ENCODE measurements around the gene PMM1.
"Not testable (repeated sequence)": the region's sequence is repeated elsewhere in the genome, so short reads cannot be mapped to it uniquely, and the experiment has no call there.

Gene PMM1

DNA sequence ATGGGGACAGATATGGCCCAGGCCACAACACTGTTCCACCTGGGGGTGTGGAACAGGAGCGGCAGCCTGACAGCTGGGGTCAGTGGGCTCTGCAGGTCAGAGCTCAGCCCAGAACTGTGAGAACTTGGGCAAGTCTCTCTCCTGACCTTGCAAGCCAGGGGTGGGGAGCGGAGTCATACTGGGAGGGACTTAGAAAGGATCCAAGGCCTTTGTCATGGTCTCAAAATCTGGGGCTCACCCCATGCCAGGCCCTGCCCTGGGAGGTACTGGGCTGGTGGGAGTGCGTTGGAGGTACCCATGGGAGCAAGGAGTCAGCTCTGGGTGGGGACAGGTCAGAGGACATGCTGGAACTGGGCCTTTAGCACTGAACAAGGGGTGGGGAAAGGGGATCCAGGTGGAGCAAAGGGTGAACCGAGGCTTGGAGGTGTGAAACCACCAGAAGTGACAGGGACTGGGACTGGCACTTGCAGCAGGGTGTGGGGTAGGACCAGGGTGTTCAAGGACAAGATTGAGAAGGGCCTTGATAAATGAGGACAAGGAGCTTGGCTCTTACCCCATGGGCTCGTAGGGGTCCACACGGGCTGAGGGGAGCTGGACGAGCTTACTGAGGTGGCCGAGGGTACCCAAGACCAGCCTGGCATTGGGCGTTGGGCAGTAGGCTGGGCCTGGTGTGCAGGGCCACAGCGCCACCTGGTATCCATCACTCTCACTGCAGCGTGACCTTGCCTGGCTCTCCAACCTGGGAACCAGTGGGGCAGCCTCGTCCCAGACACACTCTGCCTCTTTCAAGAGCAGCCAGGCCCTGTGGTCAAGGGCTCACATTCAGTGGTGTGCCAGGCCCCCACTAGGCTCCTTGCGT is 7.4 kb upstream of the PMM1 start:
- DNase-seq (ENCODE audit: low read depth in 2 of 2), result no peak

DNA sequence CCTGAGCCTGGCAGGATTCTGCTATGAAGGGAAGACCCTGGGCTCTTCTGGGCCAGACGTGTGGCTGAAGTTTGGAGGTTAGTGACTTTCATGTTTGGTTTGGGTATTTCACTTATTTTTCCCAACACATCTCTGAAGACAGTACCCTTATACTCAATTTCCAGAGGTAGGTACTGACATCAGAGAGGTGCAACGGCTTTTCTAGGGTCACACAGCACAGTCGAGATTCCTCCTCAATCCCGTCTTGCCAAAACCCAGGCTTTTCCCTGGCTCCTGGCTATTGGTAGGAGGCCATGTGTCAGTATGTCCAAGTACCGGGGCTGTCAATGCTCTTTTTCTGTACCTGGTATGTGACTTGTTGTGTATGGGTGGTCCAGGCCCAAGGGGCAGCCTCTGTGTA is 6.1 kb upstream of the PMM1 start:
- no peak for DNase-seq (ENCODE audit: low read depth in 2 of 2)

DNA sequence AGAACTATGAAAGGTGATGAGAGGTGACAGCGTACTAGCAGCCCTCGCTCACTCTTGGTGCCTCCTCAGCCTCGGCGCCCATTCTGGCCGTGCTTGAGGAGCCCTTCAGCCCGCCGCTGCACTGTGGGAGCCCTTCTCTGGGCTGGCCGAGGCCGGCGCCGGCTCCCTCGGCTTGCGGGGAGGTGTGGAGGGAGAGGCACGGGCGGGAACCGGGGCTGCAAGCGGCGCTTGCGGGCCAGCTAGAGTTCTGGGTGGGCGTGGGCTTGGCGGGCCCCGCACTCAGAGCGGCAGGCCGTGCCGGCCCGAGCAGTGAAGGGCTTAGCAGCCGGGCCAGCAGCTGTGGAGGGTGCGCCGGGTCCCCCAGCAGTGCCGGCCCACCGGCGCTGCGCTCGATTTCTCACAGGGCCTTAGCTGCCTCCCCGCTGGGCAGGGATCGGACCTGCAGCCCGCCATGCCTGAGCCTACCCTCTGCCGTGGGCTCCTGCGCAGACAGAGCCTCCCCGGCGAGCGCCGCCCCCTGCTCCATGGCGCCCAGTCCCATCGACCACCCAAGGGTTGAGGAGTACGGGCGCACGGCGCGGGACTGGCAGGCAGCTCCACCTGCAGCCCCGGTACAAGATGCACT is 3.8 kb upstream of the PMM1 start:
- DNase-seq (ENCODE audit: low read depth in 2 of 2), result not testable (repeated sequence)

DNA sequence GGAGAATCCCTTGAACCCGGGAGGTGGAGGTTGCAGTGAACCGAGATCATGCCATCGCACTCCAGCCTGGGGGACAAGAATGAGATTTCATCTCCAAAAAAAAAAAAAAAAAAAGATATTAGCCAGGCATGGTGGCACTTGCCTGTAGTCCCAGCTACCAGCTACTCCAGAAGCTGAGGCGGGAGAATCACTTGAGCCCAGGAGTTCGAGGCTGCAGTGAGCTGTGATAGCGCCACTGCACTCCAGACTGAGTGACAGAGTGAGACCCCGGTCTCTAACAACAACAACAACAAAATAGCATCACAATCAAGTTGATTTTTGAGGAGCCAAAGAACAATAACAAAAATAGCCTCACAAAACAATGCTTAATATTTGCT is 2.3 kb downstream of the PMM1 start:
- DNase-seq (ENCODE audit: low read depth in 2 of 2), result no peak

DNA sequence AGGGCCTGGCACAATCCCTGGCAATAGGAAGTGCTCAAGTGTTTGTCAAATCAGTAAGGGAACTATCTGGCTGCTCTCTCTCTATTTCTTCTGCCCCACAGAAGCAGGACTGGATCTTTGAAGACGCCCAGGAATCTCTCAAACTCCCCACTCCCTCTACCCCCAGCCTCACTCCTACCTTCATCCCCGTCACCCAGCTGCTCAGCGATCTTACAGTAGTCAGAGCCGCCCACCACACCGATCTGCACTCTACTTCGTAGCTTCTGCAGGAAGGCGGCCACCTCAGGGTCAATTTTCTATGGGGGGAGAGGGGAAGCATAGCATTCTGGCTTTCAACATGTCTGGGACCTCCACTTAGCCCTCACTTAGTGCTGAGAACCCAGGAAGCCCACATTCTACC is 3.7 kb downstream of the PMM1 start:
- no peak for DNase-seq (ENCODE audit: low read depth in 2 of 2)

DNA sequence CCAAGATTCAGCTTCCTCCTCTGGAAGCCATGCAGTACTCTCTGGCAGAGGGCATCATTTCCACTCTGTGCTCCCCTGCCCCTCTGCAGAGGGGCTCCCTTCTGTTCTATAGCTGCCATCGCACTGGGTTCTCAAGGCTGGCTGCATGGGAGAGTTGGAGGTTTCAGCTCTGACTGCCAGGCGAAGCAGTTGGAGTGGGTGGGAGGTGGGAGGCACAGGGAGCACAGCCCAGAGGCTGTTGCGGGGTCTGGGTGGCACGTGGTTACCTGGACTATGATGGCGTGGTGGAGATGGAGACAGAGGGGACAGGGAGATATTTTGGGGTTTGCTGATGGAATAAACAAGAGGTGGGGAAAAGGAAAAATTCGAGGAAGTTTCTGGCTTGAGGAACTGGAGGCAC is 4.8 kb downstream of the PMM1 start:
- DNase-seq (ENCODE audit: low read depth in 2 of 2), result no peak

DNA sequence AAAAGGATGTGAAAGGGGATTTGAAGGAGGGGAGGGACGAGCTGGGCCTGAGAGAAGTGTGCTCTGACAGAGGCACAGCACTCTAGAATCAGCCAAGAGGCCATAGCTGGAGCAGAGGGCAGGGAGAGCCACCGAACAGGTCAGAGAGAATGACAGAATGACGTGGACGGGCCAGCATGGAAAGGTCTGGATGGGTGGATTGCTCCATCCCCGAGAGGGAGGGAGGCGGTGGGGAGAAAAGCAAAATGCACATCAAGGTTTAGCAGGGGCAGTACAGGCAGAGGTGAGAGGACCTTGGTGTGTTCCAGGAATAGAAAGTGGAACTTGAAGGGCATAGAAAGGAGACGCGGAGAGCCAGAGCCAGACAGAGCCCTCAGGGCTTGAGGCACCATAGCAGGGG is 6.9 kb downstream of the PMM1 start:
- DNase-seq (ENCODE audit: low read depth in 2 of 2), result no peak

DNA sequence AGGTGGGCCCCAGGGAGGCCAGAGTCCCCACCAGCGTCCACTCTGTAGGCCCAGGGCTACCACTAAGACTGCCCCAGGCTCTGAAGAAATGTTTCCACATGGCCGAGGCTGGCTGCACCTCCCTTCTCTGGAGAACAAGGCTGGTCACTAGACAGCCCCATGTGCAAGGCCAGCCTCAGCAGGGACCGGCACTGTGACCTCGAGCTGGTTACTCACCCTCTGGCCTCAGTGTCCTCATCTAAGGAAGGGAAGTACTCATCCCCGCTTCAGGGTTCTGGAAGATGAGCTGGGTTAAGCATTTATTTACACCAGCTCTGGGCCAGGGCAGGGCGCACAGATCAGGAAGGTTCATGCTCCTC is 9.7 kb downstream of the PMM1 start:
- no peak for DNase-seq (ENCODE audit: low read depth in 2 of 2)

DNA sequence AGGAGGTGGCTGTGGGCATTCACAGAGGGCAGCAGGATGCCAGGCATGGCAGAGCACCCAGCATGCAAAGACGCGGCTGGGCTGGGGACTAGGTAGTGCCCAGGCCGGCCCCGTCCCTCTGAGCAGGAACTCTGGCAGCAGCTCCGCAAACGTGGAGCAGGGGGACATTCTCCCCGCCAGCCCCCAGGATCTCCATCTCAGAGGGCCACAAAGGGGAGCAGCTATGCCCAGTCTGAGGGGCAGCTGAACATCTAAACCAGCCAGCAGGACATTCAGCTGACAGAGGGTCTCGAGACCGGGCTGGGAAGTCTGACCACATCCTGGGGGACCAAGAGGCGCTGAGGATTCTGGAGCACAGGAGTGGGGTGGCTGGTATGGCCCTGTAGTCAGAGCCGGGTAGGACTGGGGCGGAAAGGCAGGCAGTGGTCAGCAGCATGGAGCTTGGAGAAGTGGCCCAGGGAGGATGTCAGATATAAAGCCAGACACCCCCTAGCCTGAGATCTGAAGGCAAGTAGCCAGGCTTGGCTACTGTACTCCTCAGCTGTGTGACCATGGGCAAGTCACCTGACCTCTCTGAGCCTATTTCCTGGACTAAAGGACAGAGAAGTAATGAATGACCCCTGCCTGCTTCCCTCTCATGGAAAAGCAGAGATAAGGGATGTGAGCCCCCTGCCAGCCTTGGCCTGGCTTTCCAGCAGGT is 10.2 kb downstream of the PMM1 start:
- no peak for DNase-seq (ENCODE audit: low read depth in 2 of 2)

DNA sequence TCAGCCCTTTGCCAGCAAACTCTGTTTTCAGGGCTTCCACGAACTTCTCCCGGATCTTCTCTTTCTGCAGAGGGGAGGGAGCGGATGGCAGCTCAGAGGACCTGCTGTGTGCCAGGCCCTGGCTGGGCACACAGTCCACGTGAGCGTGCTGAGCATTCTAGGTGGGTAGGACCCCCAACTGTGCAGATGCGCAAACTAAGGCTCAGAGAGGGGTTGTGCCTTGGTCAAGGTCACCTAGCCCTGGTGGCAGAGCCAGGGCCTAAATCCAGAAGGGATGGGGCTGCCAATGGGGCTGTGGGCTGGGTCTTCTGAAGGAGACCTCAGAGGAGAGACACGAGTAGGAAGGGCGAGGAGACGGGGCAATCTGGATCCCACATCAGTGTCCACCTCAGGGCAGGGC is 10.8 kb downstream of the PMM1 start:
- DNase-seq (ENCODE audit: low read depth in 2 of 2), result no peak

DNA sequence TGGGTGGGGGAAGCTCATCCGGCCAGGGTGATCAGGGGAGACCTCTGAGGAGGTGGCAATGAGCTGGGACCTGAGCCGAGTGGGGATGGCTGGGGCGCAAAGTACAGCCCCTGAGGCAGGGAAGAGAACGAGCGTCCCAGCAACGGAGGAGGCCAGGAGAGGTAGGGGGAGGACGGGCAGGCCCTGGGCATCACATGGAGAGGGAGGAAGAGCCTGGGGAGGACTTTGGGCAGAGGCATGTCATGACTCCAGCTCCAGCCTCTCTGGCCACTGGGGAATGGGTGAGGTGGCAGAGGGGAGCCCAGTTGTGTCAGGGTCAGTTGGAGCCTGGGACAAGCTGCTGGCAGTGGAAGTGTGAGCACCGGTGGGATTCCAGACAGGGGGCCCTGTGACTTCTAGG is 11.5 kb downstream of the PMM1 start:
- DNase-seq (ENCODE audit: low read depth in 2 of 2), result no peak

DNA sequence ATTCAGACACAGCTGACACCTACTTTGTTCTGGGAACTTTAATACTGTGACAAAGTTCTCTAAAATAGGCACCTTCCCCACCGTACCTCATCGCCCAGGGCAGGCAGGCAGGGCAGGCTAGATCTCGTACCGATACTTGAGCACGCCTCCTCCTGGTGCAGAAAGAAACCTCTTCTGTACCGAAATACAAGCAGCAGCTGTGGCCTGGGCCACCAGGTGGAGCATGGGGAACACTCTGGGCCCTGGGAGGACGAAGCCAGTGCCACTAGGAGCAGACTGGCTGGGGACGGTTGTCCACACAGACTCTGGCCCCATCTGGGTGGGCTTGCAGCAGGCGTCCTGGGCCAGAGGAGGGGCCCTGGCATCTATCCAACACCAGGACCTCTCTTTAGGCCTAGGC is 12.8 kb downstream of the PMM1 start:
- DNase-seq (ENCODE audit: low read depth in 2 of 2), result no peak

DNA sequence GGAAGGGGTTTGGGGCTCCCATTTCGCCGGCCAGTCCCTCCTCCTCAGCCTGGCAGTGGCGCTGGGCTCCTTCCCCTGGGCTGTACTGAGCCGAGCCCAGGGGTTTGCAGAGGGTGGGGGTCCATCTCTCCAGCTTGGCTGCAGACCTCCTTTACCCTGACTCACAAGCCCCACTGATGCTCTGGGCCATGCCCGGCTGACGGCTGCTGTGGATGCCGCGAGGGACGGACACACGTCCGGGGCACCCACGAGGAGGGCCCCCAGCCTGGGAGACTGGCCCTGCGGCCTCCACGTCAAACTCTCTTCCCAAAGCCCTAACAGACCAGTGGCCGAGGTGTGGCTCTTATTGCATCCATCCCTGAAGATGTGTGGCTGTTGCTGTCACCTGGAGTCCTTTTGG is 14.1 kb downstream of the PMM1 start:
- no peak for DNase-seq (ENCODE audit: low read depth in 2 of 2)

DNA sequence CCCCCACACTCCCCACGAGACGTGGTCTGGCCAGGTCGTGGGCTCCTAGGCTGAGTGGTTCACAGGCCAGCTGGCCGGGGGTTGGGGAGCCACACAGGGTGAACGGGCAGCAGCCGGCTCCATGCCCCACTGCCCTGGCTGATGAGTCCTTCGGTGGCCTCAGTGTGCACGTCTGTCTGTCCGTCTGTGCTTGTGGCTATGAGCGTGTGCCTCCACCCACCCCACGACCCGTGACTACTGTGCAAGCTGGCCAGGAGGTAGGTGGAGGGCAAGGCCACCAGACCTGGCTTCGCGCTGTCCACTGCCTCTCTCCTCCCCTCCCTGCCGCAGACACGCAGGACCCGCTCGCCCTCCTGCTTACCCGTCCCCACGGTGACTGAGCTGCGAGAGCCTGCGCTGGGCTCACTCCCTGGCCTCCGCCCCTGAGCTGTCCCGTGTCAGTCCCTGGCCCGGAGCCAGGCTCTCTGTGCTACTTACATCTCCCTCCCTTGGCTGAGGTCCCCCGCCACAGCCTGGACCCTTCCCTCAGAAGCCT is 14.7 kb downstream of the PMM1 start:
- DNase-seq (ENCODE audit: low read depth in 2 of 2), result no peak

DNA sequence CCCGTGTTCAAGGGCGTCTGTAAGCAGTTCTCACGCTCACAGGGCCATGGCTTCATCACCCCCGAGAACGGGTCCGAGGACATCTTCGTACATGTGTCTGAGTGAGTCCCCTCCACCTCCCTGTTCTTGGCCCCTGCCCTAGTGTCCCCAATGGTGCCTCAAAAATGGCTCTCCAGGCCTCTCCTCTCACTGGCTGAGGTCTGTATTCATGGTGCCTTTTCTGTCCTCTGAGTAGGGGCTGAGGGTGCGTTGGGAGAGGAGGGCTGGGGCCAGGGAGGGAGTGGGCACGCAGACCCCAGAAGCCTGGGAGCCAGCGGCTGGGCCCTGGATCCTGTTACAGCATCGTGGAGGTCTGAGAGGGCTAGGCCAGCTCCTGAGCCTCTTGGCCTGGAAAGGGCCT is 16.0 kb downstream of the PMM1 start:
- no peak for DNase-seq (ENCODE audit: low read depth in 2 of 2)

DNA sequence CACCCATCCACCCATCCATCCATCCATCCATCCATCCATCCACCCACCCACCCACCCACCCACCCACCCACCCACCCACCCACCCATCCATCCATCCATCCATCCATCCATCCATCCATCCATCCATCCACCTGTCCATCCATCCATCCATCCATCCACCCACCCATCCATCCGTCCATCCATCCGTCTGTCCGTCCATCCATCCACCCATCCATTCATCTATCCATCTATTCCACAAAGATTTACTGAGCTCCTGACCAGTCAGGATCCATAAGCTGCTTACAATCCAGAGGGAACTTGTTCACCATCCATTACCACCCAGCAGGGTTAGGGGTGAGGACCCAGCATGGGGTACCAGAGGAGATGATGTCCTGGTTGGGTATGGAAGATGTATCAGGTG is 17.3 kb downstream of the PMM1 start:
- not testable (repeated sequence) for DNase-seq (ENCODE audit: low read depth in 2 of 2)

DNA sequence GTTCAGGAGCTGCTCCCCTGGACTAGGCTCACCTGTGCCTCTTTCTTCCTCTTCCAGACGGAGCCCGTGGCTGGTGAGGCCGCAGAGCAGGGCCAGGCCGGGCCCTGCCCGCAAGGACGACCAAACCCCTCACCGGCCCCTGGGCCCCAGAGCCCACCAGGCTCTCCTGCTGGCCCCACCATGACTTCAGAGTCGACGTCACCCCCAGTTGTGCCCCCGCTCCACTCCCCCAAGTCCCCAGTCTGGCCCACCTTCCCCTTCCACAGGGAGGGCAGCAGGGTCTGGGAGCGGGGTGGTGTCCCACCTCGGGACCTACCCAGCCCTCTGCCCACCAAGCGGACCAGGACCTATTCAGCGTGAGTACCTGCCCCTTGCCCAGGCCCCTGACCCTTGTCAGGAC is 17.9 kb downstream of the PMM1 start:
- DNase-seq (ENCODE audit: low read depth in 2 of 2), result no peak

DNA sequence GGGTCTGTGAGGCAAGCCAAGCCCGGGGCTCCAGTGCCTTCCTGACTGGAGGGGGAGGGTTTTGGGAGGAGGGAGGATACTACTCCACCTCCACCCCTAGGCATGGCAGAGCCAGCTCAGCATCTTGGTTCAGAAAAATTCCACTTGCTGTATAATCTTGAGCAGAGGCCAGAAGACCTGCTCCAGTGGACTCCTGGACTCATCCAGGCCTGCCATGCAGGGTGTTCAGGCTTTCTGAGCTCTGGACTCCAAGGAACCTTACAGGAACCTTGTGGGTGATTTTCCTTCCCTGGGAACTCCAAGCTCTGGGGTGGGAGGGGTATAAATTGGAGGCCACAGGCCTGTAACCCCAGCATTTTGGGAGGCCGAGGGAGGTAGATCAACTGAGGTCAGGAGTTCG is 19.4 kb downstream of the PMM1 start:
- DNase-seq (ENCODE audit: low read depth in 2 of 2), result no peak

DNA sequence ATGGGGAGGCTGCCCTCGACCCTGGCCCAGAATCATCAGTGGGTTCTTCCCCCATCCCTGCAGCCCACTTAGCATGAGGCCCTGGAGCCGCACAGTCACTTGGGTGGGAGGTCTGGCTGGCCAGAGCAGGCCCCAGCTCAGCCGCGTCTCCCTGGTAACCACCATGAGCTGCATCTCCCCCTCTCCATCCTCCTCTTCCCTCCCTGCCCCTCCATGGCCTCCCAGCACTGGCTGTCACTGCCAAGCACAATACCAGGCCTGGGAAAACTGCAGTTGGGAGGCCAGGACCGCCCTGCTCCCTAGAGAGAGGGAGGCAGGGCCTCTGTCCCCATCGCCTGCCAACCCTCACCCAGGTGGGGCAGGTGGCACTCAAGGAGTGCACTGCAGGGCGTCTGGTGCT is 20.8 kb downstream of the PMM1 start:
- no peak for DNase-seq (ENCODE audit: low read depth in 2 of 2)

DNA sequence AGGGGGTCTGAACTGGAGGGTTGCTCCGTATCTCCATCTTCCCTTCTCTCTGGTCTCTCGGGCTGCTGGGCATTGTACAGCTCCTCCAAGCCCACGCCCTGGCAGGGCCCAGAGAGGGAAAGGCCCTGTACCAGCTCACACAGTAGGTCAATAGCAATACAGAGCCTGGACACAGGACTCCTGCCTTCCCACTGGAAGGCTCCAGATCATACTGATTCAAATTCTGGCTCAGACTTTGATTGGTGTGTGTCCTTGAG is 22.2 kb downstream of the PMM1 start:
- DNase-seq (ENCODE audit: low read depth in 2 of 2), result no peak

DNA sequence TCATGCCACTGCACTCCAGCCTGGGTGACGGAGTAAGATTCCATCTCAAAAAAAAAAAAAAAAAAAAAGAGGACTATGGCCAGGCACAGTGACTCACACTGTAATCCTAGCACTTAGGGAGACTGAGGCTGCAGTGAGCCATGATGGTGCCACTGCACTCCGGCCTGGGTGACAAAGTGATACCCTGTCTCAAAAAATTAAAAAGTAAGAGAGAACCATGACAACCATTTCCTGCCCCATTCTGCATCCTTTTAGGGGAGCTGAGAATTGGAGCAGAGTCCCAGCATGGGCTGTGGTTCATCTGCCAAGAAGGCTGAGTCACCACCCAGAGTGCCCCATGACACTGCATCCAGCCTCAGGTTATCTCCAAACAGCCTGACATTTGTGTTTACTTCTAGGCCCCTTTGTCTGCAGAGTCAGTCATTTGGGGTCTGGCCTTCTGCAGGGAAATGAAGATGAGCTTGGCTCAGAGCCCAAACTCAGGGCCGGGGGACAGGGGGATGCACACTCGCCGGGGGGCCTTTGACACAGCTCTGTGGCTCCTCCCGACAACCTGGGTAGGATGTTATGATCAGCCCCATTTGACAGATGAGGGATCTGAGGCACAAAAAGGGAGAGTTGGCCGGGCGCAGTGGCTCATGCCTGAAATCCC is 24.1 kb downstream of the PMM1 start:
- no peak for DNase-seq (ENCODE audit: low read depth in 2 of 2)

DNA sequence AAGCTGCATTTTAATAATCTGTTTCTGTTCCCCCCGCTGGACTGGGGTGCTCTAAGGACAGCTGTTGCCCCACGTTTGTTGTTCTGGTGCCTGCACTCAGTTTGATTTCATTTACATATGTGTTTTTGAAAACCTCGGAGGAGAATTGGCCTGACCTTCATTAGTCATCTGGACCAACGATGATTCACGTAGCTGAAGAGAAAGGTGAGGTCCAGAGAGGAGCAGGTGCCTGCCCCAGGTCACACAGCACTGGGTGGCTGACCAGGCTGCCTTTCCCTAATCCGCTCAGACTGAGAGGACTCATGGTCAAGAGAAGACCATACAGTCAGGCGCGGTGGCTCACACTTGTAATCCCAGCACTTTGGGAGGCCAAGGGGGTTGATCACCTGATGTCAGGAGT is 25.1 kb downstream of the PMM1 start:
- DNase-seq (ENCODE audit: low read depth in 2 of 2), result no peak
